Activated CD8-positive, alpha-beta memory T cell treated with anti-CD3 and anti-CD28 coated beads, Interleukin-2, amount 50 U/mL, for 1 hour (primary cell): ENCODE results near the gene NDRG4.

Source experiments
- DNase-seq: peaks from one replicate; pipeline ENCODE4 v3.0.0-alpha.2; 2020; ENCODE audit errors: extremely low read depth

The NDRG4 gene

DNA sequence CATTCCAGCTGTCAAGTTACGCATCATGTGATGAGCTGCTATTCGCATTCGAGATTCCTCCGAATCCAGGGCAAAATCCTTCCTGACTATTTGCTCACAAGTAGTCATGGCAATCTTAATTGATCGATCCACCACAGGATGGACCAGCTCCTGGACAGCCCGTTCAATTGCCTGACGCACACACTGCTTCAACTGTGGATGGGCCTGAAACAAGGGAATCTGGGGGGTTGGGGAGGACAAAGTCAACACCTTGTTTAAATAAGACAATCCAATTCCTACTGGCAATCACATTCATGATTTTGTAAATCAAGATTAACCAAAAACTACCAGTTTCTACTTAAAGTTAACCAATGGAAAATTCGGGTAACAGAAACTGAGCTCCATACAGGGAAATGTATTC lies 43.7 kb downstream of the NDRG4 start:
- DNase-seq, result no peak

- DNase-seq, result no peak
Measured at GRCh38 chr16:58548378-58548777, 48.4 kb downstream of the NDRG4 start.

GRCh38 chr16:58551496-58551895 lies 51.6 kb downstream of the NDRG4 start:
- DNase-seq, result no peak

- no peak for DNase-seq
Measured at GRCh38 chr16:58556678-58557077, 56.7 kb downstream of the NDRG4 start.
